Common myeloid progenitor, CD34-positive (primary cell): ENCODE measurements around the gene GPT2.

ENCODE experiments used
- CTCF ChIA-PET: fragments of 350-600 bp; sonication (Branson Sonifier 250); formaldehyde crosslinking; loops from one replicate; lab custom pipeline; 2021; ENCODE audit warnings: antibody characterized with exemption; lab: Charles Lee
- POLR2A ChIA-PET: fragments of 350-600 bp; sonication (Branson Sonifier 250); formaldehyde crosslinking; loops from one replicate; lab custom pipeline; 2021; ENCODE audit warnings: antibody characterized with exemption; lab: Charles Lee
- DNase-seq, 3 donors: peaks; one replicate each; pipeline versions ENCODE4 v3.0.0 to v3.0.0-alpha.2; 2013
- H3K27ac ChIP-seq, 2 experiments: 1 replicate in 1 of 2; 2 replicates in 1 of 2; pipeline ENCODE4 v1.7.0; 2013; ENCODE audit warnings: inconsistent platforms in 2 of 2, low read length in 2 of 2, mild to moderate bottlenecking in 2 of 2, low read depth in 1 of 2, moderate library complexity in 1 of 2; ENCODE audit not compliant: severe bottlenecking in 2 of 2, insufficient read depth in 1 of 2, poor library complexity in 1 of 2
- H3K27me3 ChIP-seq, 5 experiments: replicated peaks in 2 of 5; 1 replicate in 3 of 5; 2 replicates in 2 of 5; pipeline versions ENCODE4 v1.6.1 to v1.7.0; 2013; ENCODE audit warnings: low read length in 4 of 5, mild to moderate bottlenecking in 2 of 5, moderate library complexity in 2 of 5, inconsistent platforms in 1 of 5; ENCODE audit not compliant: insufficient read depth in 5 of 5, control insufficient read depth in 4 of 5
- H3K36me3 ChIP-seq, 4 experiments: 1 replicate in 2 of 4; 2 replicates in 2 of 4; pipeline versions ENCODE4 v1.6.1 to v1.7.0; 2013; ENCODE audit warnings: low read length in 3 of 4, control low read depth in 1 of 4, mild to moderate bottlenecking in 1 of 4; ENCODE audit not compliant: control insufficient read depth in 4 of 4, insufficient read depth in 4 of 4
- H3K4me1 ChIP-seq, 4 experiments: 1 replicate in 3 of 4; 2 replicates in 1 of 4; pipeline versions ENCODE4 v1.6.1 to v1.7.1; 2013; ENCODE audit warnings: low read length in 3 of 4, mild to moderate bottlenecking in 3 of 4, control low read depth in 1 of 4, inconsistent platforms in 1 of 4, moderate library complexity in 1 of 4; ENCODE audit not compliant: control insufficient read depth in 4 of 4, insufficient read depth in 4 of 4; ENCODE audit errors: control extremely low read depth in 1 of 4
- H3K4me3 ChIP-seq, 7 experiments: 1 replicate in 4 of 7; 2 replicates in 3 of 7; pipeline versions ENCODE4 v1.5.1 to v1.7.0; 2013; ENCODE audit warnings: mild to moderate bottlenecking in 7 of 7, low read length in 6 of 7, moderate library complexity in 6 of 7, inconsistent platforms in 2 of 7, low read depth in 2 of 7, control low read depth in 1 of 7; ENCODE audit not compliant: insufficient read depth in 4 of 7, control insufficient read depth in 1 of 7; ENCODE audit errors: extremely low read depth in 1 of 7
- H3K9me3 ChIP-seq, 5 experiments: 1 replicate in 4 of 5; 2 replicates in 1 of 5; pipeline versions ENCODE4 v1.6.1 to v1.7.1; 2013; ENCODE audit warnings: low read length in 4 of 5, mild to moderate bottlenecking in 2 of 5, inconsistent platforms in 1 of 5, low read depth in 1 of 5, moderate library complexity in 1 of 5; ENCODE audit not compliant: control insufficient read depth in 4 of 5, insufficient read depth in 2 of 5; ENCODE audit errors: control extremely low read depth in 1 of 5
- WGBS: methylation state at CpG from one replicate; pipeline ENCODE4 v1.1.5; 2013; ENCODE audit not compliant: insufficient coverage; 5-methylcytosine and 5-hydroxymethylcytosine counted together

The GPT2 gene

GRCh38 chr16:46974352-46974751, 90.2 kb downstream of the GPT2 start:
- H3K9me3 ChIP-seq, result no peaks in the 10 kb centered on the region
- H3K27me3 ChIP-seq, result no peaks in the 10 kb centered on the region
- peak overlapping the region in 2 of 7 experiments; percentile 86 to 89 for H3K4me3 ChIP-seq
- CTCF ChIA-PET, result interaction anchor here (1.1 to 2.4 kb wide), 3 partner anchors 26 to 63 kb away, joined by 3 to 10 read pairs (median 4); no protein-coding TSS in a partner anchor
- peaks cover 3 to 16% (median 9%) of the 10 kb centered on the region in 4 experiments for H3K36me3 ChIP-seq
- DNase-seq, result peak; percentile 12 to 28 (median 16)
- POLR2A ChIA-PET, result interaction anchor here (1.6 kb wide), 1 partner anchor 12 kb away, joined by 5 read pairs; no protein-coding TSS in a partner anchor
- WGBS, result 85% methylated on average over 5 of the region's 6 CpGs
- peak overlapping the region in 1 of 2 experiments; percentile 93 for H3K27ac ChIP-seq
- peaks cover 12 to 22% (median 16%) of the 10 kb centered on the region in 4 experiments for H3K4me1 ChIP-seq

DNA sequence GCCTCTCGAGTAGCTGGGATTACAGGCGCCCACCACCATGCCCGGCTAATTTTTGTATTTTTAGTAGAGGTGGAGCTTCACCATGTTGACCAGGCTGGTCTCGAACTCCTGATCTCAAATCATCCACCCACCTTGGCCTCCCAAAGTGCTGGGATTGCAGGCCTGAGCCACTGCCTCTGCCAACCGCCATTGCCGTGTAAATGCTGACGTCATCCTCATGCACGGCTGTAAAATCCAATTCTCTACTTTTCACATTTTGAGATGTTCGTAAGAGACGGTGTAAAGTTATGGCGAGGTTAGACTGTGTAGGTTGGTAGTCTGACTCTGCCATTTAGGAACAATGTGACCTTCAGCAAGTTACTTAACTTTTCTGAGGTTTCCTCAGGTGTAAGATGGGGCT, 91.0 kb downstream of the GPT2 start:
- ChIA-PET CTCF (interaction anchor here (1.3 to 2.4 kb wide), 2 partner anchors 26 to 63 kb away, joined by 3 to 10 read pairs; no protein-coding TSS in a partner anchor), POLR2A (no interaction called here)
- peaks cover 12 to 20% (median 16%) of the 10 kb centered on the region in 4 experiments for H3K4me1 ChIP-seq
- H3K27me3 ChIP-seq, result no peaks in the 10 kb centered on the region
- no peak overlapping the region for H3K27ac ChIP-seq
- WGBS, result 100% methylated on average over 8 of the region's 11 CpGs
- no peaks in the 10 kb centered on the region for H3K9me3 ChIP-seq
- H3K4me3 ChIP-seq, result no peak overlapping the region
- H3K36me3 ChIP-seq, result peaks cover 2 to 8% (median 5%) of the 10 kb centered on the region in 4 experiments
- DNase-seq, result no peak

DNA sequence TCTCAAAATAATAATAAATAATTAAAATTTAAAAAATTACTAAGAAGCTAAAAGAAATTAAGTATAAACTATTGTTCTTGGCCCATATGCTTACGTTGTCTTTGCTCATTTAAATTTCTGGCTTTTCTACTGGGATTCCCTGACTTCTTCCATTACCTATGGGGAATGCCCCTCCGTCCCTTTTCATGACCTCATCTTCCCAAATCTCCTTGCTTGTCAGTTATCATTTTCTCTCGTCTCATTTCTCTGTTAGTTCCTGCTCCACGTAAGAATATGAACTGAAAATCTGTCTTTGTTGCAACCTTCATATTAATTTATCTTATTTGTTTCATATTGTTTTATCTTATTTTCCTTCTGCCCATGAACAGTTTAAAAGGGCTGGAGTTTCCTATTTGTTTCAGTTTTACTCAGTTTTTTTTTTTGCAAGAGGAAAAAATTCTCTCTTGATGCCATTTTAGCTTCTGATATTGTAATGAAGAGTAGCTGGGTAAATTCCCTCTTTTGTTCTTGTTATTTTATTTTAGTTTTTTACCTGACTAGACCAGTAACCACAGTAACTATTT, 91.8 kb downstream of the GPT2 start:
- H3K4me3 ChIP-seq, result no peak overlapping the region
- H3K36me3 ChIP-seq, result peaks cover 0 to 4% (median 3%) of the 10 kb centered on the region in 4 experiments
- WGBS, result 100% methylated on average over 2 of the region's 4 CpGs
- H3K27ac ChIP-seq, result no peak overlapping the region
- no peaks in the 10 kb centered on the region for H3K27me3 ChIP-seq
- CTCF ChIA-PET, result interaction anchor here (0.9 kb wide), 1 partner anchor 62 kb away, joined by 3 read pairs; no protein-coding TSS in a partner anchor
- H3K9me3 ChIP-seq, result no peaks in the 10 kb centered on the region
- POLR2A ChIA-PET, result no interaction called here
- DNase-seq, result no peak
- peaks cover 12 to 20% (median 16%) of the 10 kb centered on the region in 4 experiments for H3K4me1 ChIP-seq

- H3K4me3 ChIP-seq, result no peak overlapping the region
- POLR2A ChIA-PET, result no interaction called here
- CTCF ChIA-PET, result interaction anchor here (0.9 kb wide), 1 partner anchor 61 kb away, joined by 3 read pairs; no protein-coding TSS in a partner anchor
- no peaks in the 10 kb centered on the region for H3K9me3 ChIP-seq
- H3K4me1 ChIP-seq, result peaks cover 12 to 19% (median 16%) of the 10 kb centered on the region in 4 experiments
- H3K27ac ChIP-seq, result no peak overlapping the region
- 88% methylated on average over 2 of the region's 4 CpGs for WGBS
- H3K36me3 ChIP-seq, result no peaks in the 10 kb centered on the region
- no peaks in the 10 kb centered on the region for H3K27me3 ChIP-seq
- no peak for DNase-seq
Measured at GRCh38 chr16:46976550-46976949, 92.4 kb downstream of the GPT2 start.
